GM12878 (cell line): ENCODE data around the gene BBX. TPM values are rescaled to one million over a fixed set of nuclear protein-coding genes. Genes with fewer than 3 reads are reported as not detected.

ENCODE experiments used
- ATAC-seq: fragments of 200-7000 bp; cut with Tn5 transposase; 3 replicates; pipeline ENCODE4 v1.9.1; 2020; ENCODE audit warnings: mild to moderate bottlenecking, moderate library complexity
- BruUV-seq: library from RNA; stranded (reverse); fragments of 400-500 nt; replicated peaks from 2 replicates; lab custom pipeline; 2021; lab: Mats Ljungman, UMichigan
- CTCF ChIA-PET: fragments of 300-600 bp; sonication (Branson Sonifier 250); formaldehyde crosslinking; extraction: SDS; loops from one replicate; lab custom pipeline; 2021; ENCODE audit warnings: inconsistent platforms; lab: Yijun Ruan, JAX
- POLR2A ChIA-PET: fragments of 350-600 bp; formaldehyde crosslinking; extraction: SDS; loops from one replicate; lab custom pipeline; 2021; ENCODE audit warnings: inconsistent platforms; lab: Charles Lee
- RAD21 ChIA-PET: fragments of 300-600 bp; sonication (Branson Sonifier 250); formaldehyde crosslinking; loops from one replicate; lab custom pipeline; 2023; ENCODE audit warnings: antibody characterized with exemption; ENCODE audit not compliant: unreplicated experiment; lab: Charles Lee
- SMC1A ChIA-PET: fragments of 300-600 bp; sonication (Branson Sonifier 250); formaldehyde crosslinking; loops from one replicate; lab custom pipeline; 2023; ENCODE audit not compliant: unreplicated experiment, uncharacterized antibody; lab: Charles Lee
- DNase-seq: peaks from one replicate; pipeline ENCODE4 v3.0.0-alpha.2; 2011; ENCODE audit warnings: low read depth, low spot score
- FAIRE-seq: peaks from 3 replicates; lab custom pipeline; 2011; peaks lifted over from hg19 to GRCh38; lab: Jason Lieb, UNC
- H2AFZ ChIP-seq: 2 replicates; pipeline ENCODE4 v1.6.0; 2011; ENCODE audit warnings: low read depth, low read length, control low read depth; ENCODE audit not compliant: control insufficient read depth
- H3K27ac ChIP-seq: 2 replicates; pipeline ENCODE4 v1.5.1; 2011; ENCODE audit warnings: control low read depth; ENCODE audit not compliant: control insufficient read depth, insufficient read depth
- H3K27me3 ChIP-seq, 2 experiments: replicated peaks in 1 of 2; 2 replicates each; pipeline versions ENCODE4 v1.6.0 to v1.6.1; 2011; ENCODE audit warnings: low read length in 1 of 2; ENCODE audit not compliant: control insufficient read depth in 2 of 2, insufficient read depth in 2 of 2
- H3K36me3 ChIP-seq, 2 experiments: 2 replicates each; pipeline ENCODE4 v1.5.1; 2011; ENCODE audit warnings: low read length in 1 of 2; ENCODE audit not compliant: control insufficient read depth in 2 of 2, insufficient read depth in 2 of 2
- H3K4me1 ChIP-seq: 2 replicates; pipeline ENCODE4 v1.6.1; 2011; ENCODE audit warnings: mild to moderate bottlenecking, low read length, moderate library complexity, mixed read lengths; ENCODE audit not compliant: control insufficient read depth, insufficient read depth
- H3K4me2 ChIP-seq: 2 replicates; pipeline ENCODE4 v1.6.0; 2011; ENCODE audit warnings: control low read depth; ENCODE audit not compliant: control insufficient read depth, insufficient read depth
- H3K4me3 ChIP-seq: fragments of 200-600 bp; sonication (generic); 2 replicates; pipeline ENCODE4 v1.5.1; 2016
- H3K79me2 ChIP-seq: 2 replicates; pipeline ENCODE4 v1.6.0; 2011; ENCODE audit warnings: low read length; ENCODE audit not compliant: control insufficient read depth, insufficient read depth
- H3K9ac ChIP-seq: 2 replicates; pipeline ENCODE4 v1.8.0; 2011; ENCODE audit warnings: low read length, control low read depth, mixed read lengths; ENCODE audit not compliant: control insufficient read depth, insufficient read depth
- H3K9me3 ChIP-seq: replicated peaks from 3 replicates; pipeline ENCODE4 v1.5.1; 2011; ENCODE audit warnings: mild to moderate bottlenecking, low read length; ENCODE audit not compliant: control insufficient read depth, insufficient read depth
- H4K20me1 ChIP-seq: 2 replicates; pipeline ENCODE4 v1.6.0; 2011; ENCODE audit not compliant: control insufficient read depth, insufficient read depth
- ATF2 ChIP-seq: IDR thresholded peaks from 2 replicates; pipeline ENCODE4 v1.6.1; 2012; ENCODE audit warnings: low read length, inconsistent platforms
- BCLAF1 ChIP-seq: fragments of 450-650 bp; IDR thresholded peaks from 2 replicates; pipeline ENCODE4 v1.6.1; 2017; ENCODE audit warnings: antibody characterized with exemption, mild to moderate bottlenecking, moderate library complexity
- BHLHE40 ChIP-seq, 2 experiments: fragments of 450-650 bp in 1 of 2; IDR thresholded peaks; 2 replicates each; pipeline ENCODE4 v1.6.1; 2011 to 2017; ENCODE audit warnings: low read depth in 2 of 2, borderline replicate concordance in 1 of 2, improper control_type of control experiment in 1 of 2, low read length in 1 of 2, mild to moderate bottlenecking in 1 of 2
- EED ChIP-seq: sonication (generic); IDR thresholded peaks from 2 replicates; pipeline ENCODE4 v1.6.1; 2016; ENCODE audit warnings: antibody characterized with exemption, low read depth
- ESRRA ChIP-seq: IDR thresholded peaks from 2 replicates; pipeline ENCODE4 v1.6.1; 2012; ENCODE audit warnings: mild to moderate bottlenecking, low read length, improper control_type of control experiment
- ETV6 ChIP-seq, 2 experiments: fragments of 450-650 bp in 1 of 2; IDR thresholded peaks in 1 of 2; conservative IDR thresholded peaks in 1 of 2; 2 replicates each; pipeline ENCODE4 v1.6.1; 2014; ENCODE audit warnings: antibody characterized with exemption in 1 of 2, borderline replicate concordance in 1 of 2, low read depth in 1 of 2, mild to moderate bottlenecking in 1 of 2, moderate library complexity in 1 of 2
- IRF4 ChIP-seq: IDR thresholded peaks from 2 replicates; pipeline ENCODE4 v1.6.1; 2011; ENCODE audit warnings: low read depth, low read length
- JUNB ChIP-seq: IDR thresholded peaks from 2 replicates; pipeline ENCODE4 v1.6.1; 2016; ENCODE audit warnings: antibody characterized with exemption, mild to moderate bottlenecking
- NFIC ChIP-seq: IDR thresholded peaks from 2 replicates; pipeline ENCODE4 v1.6.1; 2012; ENCODE audit warnings: low read depth, mild to moderate bottlenecking, inconsistent platforms, low read length, moderate library complexity
- PAX5 ChIP-seq: IDR thresholded peaks from 2 replicates; pipeline ENCODE4 v1.6.1; 2011; ENCODE audit warnings: low read depth, low read length, borderline replicate concordance
- PKNOX1 ChIP-seq: fragments of 450-650 bp; IDR thresholded peaks from 2 replicates; pipeline ENCODE4 v1.6.1; 2016; ENCODE audit warnings: mild to moderate bottlenecking
- RUNX3 ChIP-seq: IDR thresholded peaks from 2 replicates; pipeline ENCODE4 v1.6.1; 2012; ENCODE audit warnings: low read length, inconsistent platforms
- WGBS: methylation state at CpG from one replicate; pipeline ENCODE4 v1.1.6; 2016; ENCODE audit warnings: low lambda C conversion rate; ENCODE audit not compliant: insufficient replicate concordance, insufficient coverage; ENCODE audit errors: missing lambda C conversion rate; 5-methylcytosine and 5-hydroxymethylcytosine counted together
- in situ Hi-C: fragments of 300-500 bp; cut with MboI; formaldehyde crosslinking; loops from 9 replicates; pipeline ENCODE4 v1.14.3; 2018; ENCODE audit warnings: mixed read lengths
- intact Hi-C: fragments of 100-400 bp; cut with micrococcal nuclease; formaldehyde crosslinking; loops from one replicate; pipeline ENCODE4 v1.14.2; 2022; ENCODE audit not compliant: unreplicated experiment
- polyA plus RNA-seq, 11 experiments: library from polyadenylated mRNA; depleted of rRNA in 4 of 11; unstranded in 6 of 11; stranded (reverse) in 5 of 11; fragments of >200 nt; fragmentation: Nextera tagmentation in 4 of 11; fragmentation: Illumina TruSeq in 1 of 11; extraction: Ambion mirVana in 4 of 11; extraction: Trizol in 1 of 11; gene quantifications; 1 replicate in 1 of 11; 2 replicates in 10 of 11; pipeline versions ENCODE4 v1.2.1 to v1.2.3, GENCODE V29; 2011 to 2016; ENCODE audit warnings: inconsistent platforms in 2 of 11, missing spikeins in 2 of 11, low read depth in 1 of 11
- total RNA-seq, 4 experiments: library from RNA; depleted of rRNA in 3 of 4; stranded (reverse); fragments of >200 nt in 3 of 4; fragmentation: Illumina TruSeq in 1 of 4; extraction: Trizol in 1 of 4; gene quantifications; 2 replicates each; pipeline versions ENCODE4 v1.2.1 to v1.2.3, GENCODE V29; 2013 to 2021
- TF ChIP-seq, protein P1 (sequence below): IDR thresholded peaks from 2 replicates; pipeline ENCODE4 v1.6.1; 2011; ENCODE audit warnings: mild to moderate bottlenecking, low read depth, low read length, moderate library complexity; ENCODE audit not compliant: insufficient replicate concordance

Gene BBX
- total and polyA plus RNA-seq, 10 of the 15 experiments (the other 5 are each of a cell fraction or from before 2014, with no cell fraction given): 13.3 to 38.5 (median 32.0) TPM

GRCh38 chr3:107850681-107851080 is 327.9 kb downstream of the BBX start:
- TF ChIP-seq ETV6 (conservative IDR thresholded peaks at IDR 0.05 in 1 of 2, IDR thresholded peaks at IDR 0.05 in 1 of 2; ENCODE audit: borderline replicate concordance in 1 of 2, low read depth in 1 of 2) (peak in 1 of 2 experiments; percentile 76; a peak in 2 of 4 replicates), NFIC (peak; percentile 50; the same call in 1 of the 2 replicates), IRF4 (peak; percentile 29; the same call in 1 of the 2 replicates), ATF2 (peak; percentile 58), BCLAF1 (no peak), ESRRA (no peak), PKNOX1 (peak; percentile 61), BHLHE40 (IDR thresholded peaks at IDR 0.05; ENCODE audit: borderline replicate concordance in 1 of 2, low read depth in 2 of 2, low read length in 1 of 2) (no peak), JUNB (peak; percentile 75), EED (no peak), RUNX3 (0 out of 2 replicates have a peak, but pooled peaks have one; percentile 14), PAX5 (0 out of 2 replicates have a peak, but pooled peaks have one; percentile 15)
- TF ChIP-seq, protein P1, sequence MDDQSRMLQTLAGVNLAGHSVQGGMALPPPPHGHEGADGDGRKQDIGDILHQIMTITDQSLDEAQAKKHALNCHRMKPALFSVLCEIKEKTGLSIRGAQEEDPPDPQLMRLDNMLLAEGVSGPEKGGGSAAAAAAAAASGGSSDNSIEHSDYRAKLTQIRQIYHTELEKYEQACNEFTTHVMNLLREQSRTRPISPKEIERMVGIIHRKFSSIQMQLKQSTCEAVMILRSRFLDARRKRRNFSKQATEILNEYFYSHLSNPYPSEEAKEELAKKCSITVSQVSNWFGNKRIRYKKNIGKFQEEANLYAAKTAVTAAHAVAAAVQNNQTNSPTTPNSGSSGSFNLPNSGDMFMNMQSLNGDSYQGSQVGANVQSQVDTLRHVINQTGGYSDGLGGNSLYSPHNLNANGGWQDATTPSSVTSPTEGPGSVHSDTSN: peak; percentile 27
- DNase-seq (no peak), ATAC-seq (peak; percentile 72), FAIRE-seq (no peak)
- ChIA-PET POLR2A (interaction anchor here (0.7 kb wide), 1 partner anchor 223 kb away, joined by 6 read pairs; no protein-coding TSS in a partner anchor), RAD21 (interaction anchor here (0.7 kb wide), 1 partner anchor 275 kb away, joined by 4 read pairs; no protein-coding TSS in a partner anchor), CTCF (no interaction called here), SMC1A (interaction anchor here (0.9 kb wide), 1 partner anchor 303 kb away, joined by 3 read pairs; no protein-coding TSS in a partner anchor)
- H2AFZ ChIP-seq: no peak overlapping the region
- intact Hi-C loops (loop anchor here (10.0 kb wide), 2 partner anchors 274 to 616 kb away; no protein-coding TSS in a partner anchor), in situ Hi-C loops (no loop called here)
- no peak overlapping the region for H3K4me2 ChIP-seq
- no peaks in the 10 kb centered on the region; the same call in 1 of the 2 replicates for H3K4me1 ChIP-seq
- no peaks in the 10 kb centered on the region; a peak in 1 of 4 replicates for H3K27me3 ChIP-seq
- WGBS: 3% methylated on average over 2 of the region's 2 CpGs
- BruUV-seq: no TSS peak
- H3K36me3 ChIP-seq: no peaks in the 10 kb centered on the region
- no peak overlapping the region for H3K4me3 ChIP-seq
- H3K27ac ChIP-seq: no peak overlapping the region
- no peak overlapping the region for H3K9ac ChIP-seq
- H3K79me2 ChIP-seq: no peaks in the 10 kb centered on the region
- H3K9me3 ChIP-seq: no peaks in the 10 kb centered on the region
- H4K20me1 ChIP-seq: no peaks in the 10 kb centered on the region
